Measurements from ENCODE around the gene TGM6. TPM values are rescaled to one million over a fixed set of nuclear protein-coding genes. Genes with fewer than 3 reads are reported as not detected.

Gene TGM6
- total RNA-seq, 4 donors from 2014 or later: not detected

GRCh38 chr20:2418388-2418787 lies 37.7 kb downstream of the TGM6 start:
- TF ChIP-seq, protein P1, sequence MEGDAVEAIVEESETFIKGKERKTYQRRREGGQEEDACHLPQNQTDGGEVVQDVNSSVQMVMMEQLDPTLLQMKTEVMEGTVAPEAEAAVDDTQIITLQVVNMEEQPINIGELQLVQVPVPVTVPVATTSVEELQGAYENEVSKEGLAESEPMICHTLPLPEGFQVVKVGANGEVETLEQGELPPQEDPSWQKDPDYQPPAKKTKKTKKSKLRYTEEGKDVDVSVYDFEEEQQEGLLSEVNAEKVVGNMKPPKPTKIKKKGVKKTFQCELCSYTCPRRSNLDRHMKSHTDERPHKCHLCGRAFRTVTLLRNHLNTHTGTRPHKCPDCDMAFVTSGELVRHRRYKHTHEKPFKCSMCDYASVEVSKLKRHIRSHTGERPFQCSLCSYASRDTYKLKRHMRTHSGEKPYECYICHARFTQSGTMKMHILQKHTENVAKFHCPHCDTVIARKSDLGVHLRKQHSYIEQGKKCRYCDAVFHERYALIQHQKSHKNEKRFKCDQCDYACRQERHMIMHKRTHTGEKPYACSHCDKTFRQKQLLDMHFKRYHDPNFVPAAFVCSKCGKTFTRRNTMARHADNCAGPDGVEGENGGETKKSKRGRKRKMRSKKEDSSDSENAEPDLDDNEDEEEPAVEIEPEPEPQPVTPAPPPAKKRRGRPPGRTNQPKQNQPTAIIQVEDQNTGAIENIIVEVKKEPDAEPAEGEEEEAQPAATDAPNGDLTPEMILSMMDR (IDR thresholded peaks at IDR 0.05): no peak
- no peak for ATAC-seq (ENCODE audit: low FRiP score)
- no peak for DNase-seq (ENCODE audit: low spot score)

DNA sequence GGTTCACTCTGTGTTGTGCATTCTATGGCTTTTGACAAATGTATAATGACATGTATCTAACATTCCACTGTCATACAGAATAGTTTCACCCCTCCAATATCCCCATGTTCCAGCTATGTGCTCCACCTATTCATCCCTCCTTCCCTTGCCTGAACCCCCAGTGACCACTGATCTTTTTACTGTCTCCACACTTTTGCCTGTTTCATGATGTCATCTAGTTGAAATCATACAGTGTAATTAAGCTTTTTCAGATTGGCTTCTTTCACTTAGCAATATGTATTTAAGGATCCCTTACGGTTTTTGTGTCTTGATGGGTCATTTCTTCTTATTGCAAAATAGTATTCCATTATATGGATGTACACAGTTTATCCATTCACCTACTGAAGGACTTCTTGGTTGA lies 39.8 kb downstream of the TGM6 start:
- no peak for ATAC-seq (ENCODE audit: low FRiP score)
- TF ChIP-seq, protein P1 (IDR thresholded peaks at IDR 0.05): no peak
- DNase-seq (ENCODE audit: low spot score): no peak

- DNase-seq (ENCODE audit: low spot score): no peak
- TF ChIP-seq, protein P1 (IDR thresholded peaks at IDR 0.05): no peak
- ATAC-seq (ENCODE audit: low FRiP score): no peak
These were observed 40.5 kb downstream of the TGM6 start for GRCh38 chr20:2421247-2421646.

DNA sequence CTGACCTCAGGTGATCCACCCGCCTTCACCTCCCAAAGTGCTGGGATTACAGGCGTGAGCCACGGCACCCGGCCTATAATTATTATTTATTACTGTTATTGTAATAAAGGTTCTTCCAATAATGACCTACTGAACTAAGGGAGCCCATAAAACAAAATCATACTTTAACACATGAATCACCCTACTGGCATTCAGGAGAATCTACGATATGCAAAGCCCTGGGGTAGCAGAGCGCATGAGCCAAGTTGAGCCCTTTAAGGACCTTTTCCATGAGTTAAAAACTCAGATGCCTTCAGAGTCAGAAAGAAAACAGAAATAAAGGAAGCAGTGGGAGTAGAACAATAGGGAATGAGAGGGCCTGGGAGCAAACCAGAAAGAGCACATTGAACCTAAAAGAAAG lies 48.4 kb downstream of the TGM6 start:
- ATAC-seq (ENCODE audit: low FRiP score) (no peak), DNase-seq (ENCODE audit: low spot score) (no peak)
- TF ChIP-seq, protein P1 (IDR thresholded peaks at IDR 0.05): no peak

GRCh38 chr20:2430538-2430937 lies 49.8 kb downstream of the TGM6 start:
- ATAC-seq (ENCODE audit: low FRiP score) (no peak), DNase-seq (ENCODE audit: low spot score) (no peak)
- TF ChIP-seq, protein P1 (IDR thresholded peaks at IDR 0.05): no peak

- TF ChIP-seq, protein P1 (IDR thresholded peaks at IDR 0.05): no peak
- ATAC-seq (ENCODE audit: low FRiP score): no peak
- no peak for DNase-seq (ENCODE audit: low spot score)
These were observed 50.5 kb downstream of the TGM6 start for GRCh38 chr20:2431185-2431584.

- ATAC-seq (ENCODE audit: low FRiP score): no peak
- TF ChIP-seq, protein P1 (IDR thresholded peaks at IDR 0.05): no peak
- no peak for DNase-seq (ENCODE audit: low spot score)
These were observed 66.1 kb downstream of the TGM6 start for GRCh38 chr20:2446845-2447244.

Measured in omental fat pad (tissue), 4 donors.